Breast epithelium (tissue), 4 donors: Measurements from ENCODE around the gene CD209. TPM values are rescaled to one million over a fixed set of nuclear protein-coding genes. Genes with fewer than 3 reads are reported as not detected.
"Not testable (repeated sequence)": the region's sequence is repeated elsewhere in the genome, so short reads cannot be mapped to it uniquely, and the experiment has no call there.

Experiments
- DNase-seq, 2 donors: peaks; one replicate each; pipeline ENCODE4 v3.0.0-alpha.2; 2019; ENCODE audit warnings: low spot score in 2 of 2
- H3K27ac ChIP-seq, 2 donors: fragments of 200-600 bp; sonication (generic) in 1 of 2; one replicate each; pipeline ENCODE4 v1.5.1; 2016 to 2019; ENCODE audit warnings: mild to moderate bottlenecking in 1 of 2
- H3K27me3 ChIP-seq, 2 donors: fragments of 200-600 bp; sonication (generic) in 1 of 2; one replicate each; pipeline versions ENCODE4 v1.5.1 to v1.6.0; 2017 to 2019; ENCODE audit warnings: control low read depth in 1 of 2, mild to moderate bottlenecking in 1 of 2
- H3K36me3 ChIP-seq: fragments of 200-600 bp; one replicate; pipeline ENCODE4 v1.5.1; 2019
- H3K4me1 ChIP-seq, 2 donors: fragments of 200-600 bp; sonication (generic); one replicate each; pipeline ENCODE4 v1.5.1; 2016 to 2019; ENCODE audit warnings: control low read depth in 1 of 2
- H3K4me3 ChIP-seq, 3 donors: fragments of 200-600 bp; sonication (generic); 1 replicate in 2 of 3; 2 replicates in 1 of 3; pipeline ENCODE4 v1.5.1; 2016 to 2019; ENCODE audit warnings: mild to moderate bottlenecking in 3 of 3, moderate library complexity in 2 of 3
- H3K9me3 ChIP-seq, 2 donors: fragments of 200-600 bp; sonication (generic) in 1 of 2; one replicate each; pipeline ENCODE4 v1.5.1; 2016 to 2019; ENCODE audit warnings: control low read depth in 1 of 2
- CTCF ChIP-seq, 3 donors: fragments of 450-650 bp; IDR thresholded peaks; one replicate each; pipeline ENCODE4 v1.5.1; 2016 to 2017; ENCODE audit warnings: antibody characterized with exemption in 3 of 3, mild to moderate bottlenecking in 3 of 3, moderate library complexity in 3 of 3
- POLR2A ChIP-seq: fragments of 450-650 bp; IDR thresholded peaks from one replicate; pipeline ENCODE4 v1.6.1; 2016; ENCODE audit warnings: antibody characterized with exemption, mild to moderate bottlenecking, moderate library complexity
- POLR2AphosphoS5 ChIP-seq, 3 donors: sonication (generic); formaldehyde crosslinking; IDR thresholded peaks; one replicate each; pipeline ENCODE4 v1.6.1; 2017; ENCODE audit warnings: antibody characterized with exemption in 3 of 3
- intact Hi-C: fragments of 100-400 bp; cut with DNase I; formaldehyde crosslinking; loops from one replicate; pipeline ENCODE4 v1.15.1; 2023; ENCODE audit warnings: low total_unique reads
- total RNA-seq, 3 donors: library from RNA; depleted of rRNA; stranded (reverse); fragments of >200 nt; gene quantifications; one replicate each; pipeline ENCODE4 v1.1.0, GENCODE V29; 2016

Gene CD209, protein sequence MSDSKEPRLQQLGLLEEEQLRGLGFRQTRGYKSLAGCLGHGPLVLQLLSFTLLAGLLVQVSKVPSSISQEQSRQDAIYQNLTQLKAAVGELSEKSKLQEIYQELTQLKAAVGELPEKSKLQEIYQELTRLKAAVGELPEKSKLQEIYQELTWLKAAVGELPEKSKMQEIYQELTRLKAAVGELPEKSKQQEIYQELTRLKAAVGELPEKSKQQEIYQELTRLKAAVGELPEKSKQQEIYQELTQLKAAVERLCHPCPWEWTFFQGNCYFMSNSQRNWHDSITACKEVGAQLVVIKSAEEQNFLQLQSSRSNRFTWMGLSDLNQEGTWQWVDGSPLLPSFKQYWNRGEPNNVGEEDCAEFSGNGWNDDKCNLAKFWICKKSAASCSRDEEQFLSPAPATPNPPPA
- total RNA-seq = 1 to 10 TPM; 2.3 to 9.8 (median 2.6) TPM

- Histone ChIP-seq H3K27ac (no peak within 1 kb of the TSS), H3K4me1 (no peaks in the 10 kb centered on the region), H3K9me3 (no peaks in the 10 kb centered on the region), H3K36me3 (no peaks in the 10 kb centered on the region), H3K4me3 (peak within 1 kb of the TSS in 1 of 3 donors; percentile 23), H3K27me3 (peaks cover 0 to 47% of the 10 kb centered on the region in 2 donors)
- peak in 1 of 2 donors; percentile 22 for DNase-seq
- intact Hi-C loops = no loop called here
- TF ChIP-seq CTCF (IDR thresholded peaks at IDR 0.05) (no peak), POLR2A (no peak), POLR2AphosphoS5 (IDR thresholded peaks at IDR 0.05) (no peak)
These were observed at the start of gene CD209 for GRCh38 chr19:7746903-7747884. Gene CD209, minus strand, starts transcription at chr19:7747534. Its CDS starts 23 bp downstream, at chr19:7747511.

DNA sequence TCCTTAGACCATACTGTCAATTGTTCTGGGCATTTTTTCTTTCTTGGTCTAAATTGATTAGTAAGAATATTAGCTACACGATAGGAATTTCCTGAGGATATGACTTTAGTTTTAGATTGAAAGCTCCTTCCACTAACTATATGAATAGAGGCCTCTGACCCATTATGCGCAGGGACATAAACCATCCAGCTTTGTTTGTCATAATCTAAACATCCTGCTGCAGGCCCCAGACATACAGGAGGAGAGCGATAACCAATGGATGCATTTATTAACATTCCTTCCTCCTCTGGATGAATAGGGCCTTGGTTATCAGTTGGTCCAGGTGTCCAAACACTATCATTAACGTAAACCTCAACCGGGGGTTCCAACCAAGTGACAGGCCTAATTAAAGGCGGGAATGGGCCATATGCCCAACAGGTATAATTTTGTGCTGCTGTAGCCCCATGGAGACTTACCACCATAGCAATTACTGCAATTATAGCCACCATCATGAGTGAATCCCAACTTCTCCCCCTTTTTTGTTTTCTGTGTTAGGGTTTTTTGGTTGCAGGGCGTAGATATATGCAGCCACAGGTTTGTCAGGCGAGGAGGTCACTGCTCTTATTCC lies 48.3 kb upstream of the CD209 start:
- Histone ChIP-seq H3K27me3 (peaks cover 0 to 1% of the 10 kb centered on the region in 2 donors), H3K4me3 (no peak overlapping the region), H3K9me3 (no peaks in the 10 kb centered on the region), H3K4me1 (peaks cover 0 to 4% of the 10 kb centered on the region in 2 donors), H3K27ac (no peak overlapping the region), H3K36me3 (no peaks in the 10 kb centered on the region)
- TF ChIP-seq POLR2A (no peak), CTCF (IDR thresholded peaks at IDR 0.05) (no peak), POLR2AphosphoS5 (IDR thresholded peaks at IDR 0.05) (no peak)
- no peak for DNase-seq
- intact Hi-C loops = loop anchor here (5.0 kb wide), 1 partner anchor 228 kb away; no protein-coding TSS in a partner anchor

DNA sequence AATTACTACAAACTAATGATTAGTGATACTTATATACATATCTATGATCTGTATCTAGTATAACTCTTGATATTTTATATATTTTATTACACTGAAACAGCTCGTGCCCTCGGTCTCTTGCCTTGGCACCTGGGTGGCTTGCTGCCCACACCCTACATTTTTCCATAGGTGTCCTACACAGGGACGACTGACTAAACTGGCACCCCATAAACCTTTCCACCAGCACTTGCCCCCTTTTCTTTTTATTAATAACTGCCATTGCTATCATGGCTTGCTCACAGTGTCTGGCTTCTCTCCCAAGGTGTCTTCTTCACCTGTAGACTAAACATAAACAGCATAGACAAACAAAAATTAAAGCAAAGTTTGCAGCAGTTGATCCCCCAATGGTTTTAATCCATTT lies 46.2 kb upstream of the CD209 start:
- intact Hi-C loops = loop anchor here (5.0 kb wide), 1 partner anchor 706 kb away; no protein-coding TSS in a partner anchor
- TF ChIP-seq CTCF (IDR thresholded peaks at IDR 0.05) (no peak), POLR2A (no peak), POLR2AphosphoS5 (IDR thresholded peaks at IDR 0.05) (no peak)
- H3K4me3 ChIP-seq = no peak overlapping the region
- no peaks in the 10 kb centered on the region for H3K36me3 ChIP-seq
- H3K9me3 ChIP-seq = no peaks in the 10 kb centered on the region
- no peaks in the 10 kb centered on the region for H3K4me1 ChIP-seq
- H3K27ac ChIP-seq = no peak overlapping the region
- H3K27me3 ChIP-seq = peaks cover 2 to 21% of the 10 kb centered on the region in 2 donors
- no peak for DNase-seq

- H3K36me3 ChIP-seq, H3K27ac ChIP-seq, DNase-seq, H3K4me1 ChIP-seq, H3K9me3 ChIP-seq, H3K4me3 ChIP-seq: not testable (repeated sequence)
- intact Hi-C loops = loop anchor here (5.0 kb wide), 1 partner anchor 705 kb away; no protein-coding TSS in a partner anchor
- H3K27me3 ChIP-seq = peaks cover 5 to 29% of the 10 kb centered on the region in 2 donors
These were observed 45.4 kb upstream of the CD209 start for GRCh38 chr19:7792701-7793100.

DNA sequence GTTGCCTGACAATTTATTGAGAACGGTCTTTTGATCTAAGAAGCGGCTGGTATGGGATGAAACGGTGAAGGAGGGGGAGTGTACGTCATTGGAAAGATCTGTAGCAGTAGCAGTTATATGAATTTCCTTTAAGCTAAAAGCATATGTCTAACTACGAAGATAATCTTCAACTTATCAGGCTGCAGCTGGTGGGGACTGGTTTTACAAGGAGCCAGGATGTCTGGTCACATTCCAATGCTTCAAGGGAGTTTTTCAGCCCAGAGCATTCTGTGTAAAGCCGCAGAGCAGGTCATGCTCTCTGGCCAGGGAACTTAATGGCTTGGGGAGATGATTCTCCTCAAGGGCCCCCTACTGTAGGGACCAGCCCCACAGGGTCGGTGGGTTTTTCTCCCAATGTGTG lies 44.9 kb upstream of the CD209 start:
- TF ChIP-seq POLR2A (no peak), CTCF (IDR thresholded peaks at IDR 0.05) (no peak), POLR2AphosphoS5 (IDR thresholded peaks at IDR 0.05) (no peak)
- DNase-seq = no peak
- intact Hi-C loops = loop anchor here (5.0 kb wide), 1 partner anchor 705 kb away; no protein-coding TSS in a partner anchor

More for the DNA sequence above, 44.9 kb upstream of the CD209 start:
- peaks cover 5 to 33% of the 10 kb centered on the region in 2 donors for H3K27me3 ChIP-seq
- H3K27ac ChIP-seq = no peak overlapping the region
- H3K9me3 ChIP-seq = no peaks in the 10 kb centered on the region
- H3K36me3 ChIP-seq = no peaks in the 10 kb centered on the region
- no peaks in the 10 kb centered on the region for H3K4me1 ChIP-seq
- H3K4me3 ChIP-seq = no peak overlapping the region
